ENCODE measurements around the gene PBRM1. TPM values are rescaled to one million over a fixed set of nuclear protein-coding genes. Genes with fewer than 3 reads are reported as not detected.
"Not testable (repeated sequence)": the region's sequence is repeated elsewhere in the genome, so short reads cannot be mapped to it uniquely, and the experiment has no call there.

Gene PBRM1
- total RNA-seq, 2 donors from 2014 or later = 73.4 to 78.5 TPM

GRCh38 chr3:52528586-52529375, 156.9 kb downstream of the PBRM1 start:
- no peak for TF ChIP-seq CTCF (conservative IDR thresholded peaks at IDR 0.05)
- Histone ChIP-seq H3K4me3 (ENCODE audit: low read length) (no peak overlapping the region), H3K36me3 (ENCODE audit: control insufficient read depth, insufficient read depth, low read length) (peaks cover 70% of the 10 kb centered on the region), H3K9ac (ENCODE audit: extremely low read depth, low read length, poor library complexity, severe bottlenecking) (no peak overlapping the region), H3K4me1 (ENCODE audit: control insufficient read depth, insufficient read depth, low read length) (peaks cover 5% of the 10 kb centered on the region), H3K9me3 (ENCODE audit: control insufficient read depth, low read length) (no peaks in the 10 kb centered on the region), H3K27ac (ENCODE audit: low read depth, low read length) (no peak overlapping the region), H3K27me3 (ENCODE audit: control insufficient read depth, insufficient read depth, low read length, poor library complexity, severe bottlenecking) (no peaks in the 10 kb centered on the region)
- no peaks in the 10 kb centered on the region for H3K4me1 Mint-ChIP-seq
- 96 to 97% methylated on average over 22 to 25 of the region's 25 CpGs for WGBS, 2 experiments (ENCODE audit: insufficient coverage in 1 of 2, insufficient read length in 1 of 2)
- no peaks in the 10 kb centered on the region for H3K27me3 Mint-ChIP-seq (ENCODE audit: insufficient read depth)
- peaks cover 32% of the 10 kb centered on the region for H3K36me3 Mint-ChIP-seq (ENCODE audit: low read depth)
- peak overlapping the region; percentile 44 for H3K27ac Mint-ChIP-seq
- H3K9me3 Mint-ChIP-seq = no peaks in the 10 kb centered on the region
- peak; percentile 45 for DNase-seq
- H3K4me3 Mint-ChIP-seq = no peak overlapping the region

GRCh38 chr3:52527732-52528585, 157.8 kb downstream of the PBRM1 start:
- Histone ChIP-seq H3K9ac (ENCODE audit: extremely low read depth, low read length, poor library complexity, severe bottlenecking) (no peak overlapping the region), H3K27ac (ENCODE audit: low read depth, low read length) (no peak overlapping the region), H3K9me3 (ENCODE audit: control insufficient read depth, low read length) (no peaks in the 10 kb centered on the region), H3K4me3 (ENCODE audit: low read length) (no peak overlapping the region), H3K27me3 (ENCODE audit: control insufficient read depth, insufficient read depth, low read length, poor library complexity, severe bottlenecking) (no peaks in the 10 kb centered on the region), H3K36me3 (ENCODE audit: control insufficient read depth, insufficient read depth, low read length) (peaks cover 70% of the 10 kb centered on the region), H3K4me1 (ENCODE audit: control insufficient read depth, insufficient read depth, low read length) (peaks cover 5% of the 10 kb centered on the region)
- TF ChIP-seq CTCF (conservative IDR thresholded peaks at IDR 0.05) = no peak
- Mint-ChIP-seq H3K4me1 (no peaks in the 10 kb centered on the region), H3K4me3 (no peak overlapping the region), H3K36me3 (ENCODE audit: low read depth) (peaks cover 34% of the 10 kb centered on the region), H3K9me3 (no peaks in the 10 kb centered on the region), H3K27ac (no peak overlapping the region), H3K27me3 (ENCODE audit: insufficient read depth) (no peaks in the 10 kb centered on the region)
- WGBS, 2 experiments (ENCODE audit: insufficient coverage in 1 of 2, insufficient read length in 1 of 2) = 90 to 97% methylated on average over 13 to 18 of the region's 18 CpGs
- DNase-seq = peak; percentile 31

- peak overlapping the region; percentile 11 for H3K27ac ChIP-seq (ENCODE audit: low read depth, low read length)
- no peak for TF ChIP-seq CTCF (conservative IDR thresholded peaks at IDR 0.05)
- H3K36me3 ChIP-seq (ENCODE audit: control insufficient read depth, insufficient read depth, low read length) = peaks cover 69% of the 10 kb centered on the region
- no peaks in the 10 kb centered on the region for H3K9me3 Mint-ChIP-seq
- no peak overlapping the region for H3K9ac ChIP-seq (ENCODE audit: extremely low read depth, low read length, poor library complexity, severe bottlenecking)
- H3K27me3 ChIP-seq (ENCODE audit: control insufficient read depth, insufficient read depth, low read length, poor library complexity, severe bottlenecking) = no peaks in the 10 kb centered on the region
- H3K36me3 Mint-ChIP-seq (ENCODE audit: low read depth) = peaks cover 34% of the 10 kb centered on the region
- 94 to 97% methylated on average over 7 to 14 of the region's 14 CpGs for WGBS, 2 experiments (ENCODE audit: insufficient coverage in 1 of 2, insufficient read length in 1 of 2)
- no peaks in the 10 kb centered on the region for H3K27me3 Mint-ChIP-seq (ENCODE audit: insufficient read depth)
- H3K9me3 ChIP-seq (ENCODE audit: control insufficient read depth, low read length) = no peaks in the 10 kb centered on the region
- no peak for DNase-seq
- peaks cover 4% of the 10 kb centered on the region for H3K4me1 ChIP-seq (ENCODE audit: control insufficient read depth, insufficient read depth, low read length)
- no peak overlapping the region for H3K27ac Mint-ChIP-seq
- no peak overlapping the region for H3K4me3 Mint-ChIP-seq
- no peak overlapping the region for H3K4me3 ChIP-seq (ENCODE audit: low read length)
- H3K4me1 Mint-ChIP-seq = no peaks in the 10 kb centered on the region
Observed at GRCh38 chr3:52527039-52527731, 158.5 kb downstream of the PBRM1 start.

- not testable (repeated sequence) for H3K27me3 Mint-ChIP-seq (ENCODE audit: insufficient read depth); H3K9me3 Mint-ChIP-seq; H3K27me3 ChIP-seq (ENCODE audit: control insufficient read depth, insufficient read depth, low read length, poor library complexity, severe bottlenecking); DNase-seq; H3K27ac ChIP-seq (ENCODE audit: low read depth, low read length); H3K9ac ChIP-seq (ENCODE audit: extremely low read depth, low read length, poor library complexity, severe bottlenecking); H3K4me1 ChIP-seq (ENCODE audit: control insufficient read depth, insufficient read depth, low read length); H3K4me3 ChIP-seq (ENCODE audit: low read length); H3K27ac Mint-ChIP-seq; H3K9me3 ChIP-seq (ENCODE audit: control insufficient read depth, low read length); H3K4me1 Mint-ChIP-seq; H3K4me3 Mint-ChIP-seq
- WGBS, 2 experiments (ENCODE audit: insufficient coverage in 1 of 2, insufficient read length in 1 of 2) = 93 to 94% methylated on average over 2 to 5 of the region's 5 CpGs
- peaks cover 34% of the 10 kb centered on the region for H3K36me3 Mint-ChIP-seq (ENCODE audit: low read depth)
- H3K36me3 ChIP-seq (ENCODE audit: control insufficient read depth, insufficient read depth, low read length) = peaks cover 64% of the 10 kb centered on the region
Observed at GRCh38 chr3:52526671-52527038, 159.1 kb downstream of the PBRM1 start.

Data from endodermal cell (in vitro differentiated cells).